Liver (tissue), 9 donors: ENCODE measurements around the gene KLKB1. TPM values are rescaled to one million over a fixed set of nuclear protein-coding genes. Genes with fewer than 3 reads are reported as not detected.

ENCODE experiments used
- DNase-seq: peaks from one replicate; pipeline ENCODE4 v3.0.0-alpha.2; 2017; ENCODE audit warnings: low spot score
- H3K27ac ChIP-seq, 2 donors: one replicate each; pipeline ENCODE4 v1.7.0; 2013; ENCODE audit warnings: inconsistent platforms in 2 of 2, low read length in 2 of 2, control low read depth in 1 of 2, low read depth in 1 of 2, mild to moderate bottlenecking in 1 of 2
- H3K27me3 ChIP-seq, 4 donors: one replicate each; pipeline versions ENCODE4 v1.6.1 to v1.7.0; 2013; ENCODE audit warnings: low read length in 3 of 4, inconsistent platforms in 1 of 4, mild to moderate bottlenecking in 1 of 4, moderate library complexity in 1 of 4; ENCODE audit not compliant: control insufficient read depth in 4 of 4, insufficient read depth in 4 of 4
- H3K36me3 ChIP-seq, 4 donors: one replicate each; pipeline versions ENCODE4 v1.6.1 to v1.7.0; 2013; ENCODE audit warnings: low read length in 3 of 4, mild to moderate bottlenecking in 3 of 4, low read depth in 1 of 4, moderate library complexity in 1 of 4; ENCODE audit not compliant: control insufficient read depth in 4 of 4, insufficient read depth in 3 of 4
- H3K4me1 ChIP-seq, 4 donors: one replicate each; pipeline versions ENCODE4 v1.6.1 to v1.7.0; 2013; ENCODE audit warnings: low read length in 3 of 4, mild to moderate bottlenecking in 3 of 4, moderate library complexity in 1 of 4; ENCODE audit not compliant: control insufficient read depth in 4 of 4, insufficient read depth in 4 of 4
- H3K4me3 ChIP-seq, 3 donors: one replicate each; pipeline versions ENCODE4 v1.6.1 to v1.7.0; 2013; ENCODE audit warnings: low read length in 3 of 3, control low read depth in 1 of 3, low read depth in 1 of 3, mild to moderate bottlenecking in 1 of 3
- H3K9ac ChIP-seq, 2 donors: one replicate each; pipeline ENCODE4 v1.7.0; 2013; ENCODE audit warnings: low read length in 2 of 2, mild to moderate bottlenecking in 2 of 2, moderate library complexity in 2 of 2, control low read depth in 1 of 2, low read depth in 1 of 2
- H3K9me3 ChIP-seq, 4 donors: one replicate each; pipeline versions ENCODE4 v1.6.1 to v1.7.0; 2013; ENCODE audit warnings: low read length in 3 of 4; ENCODE audit not compliant: control insufficient read depth in 4 of 4
- EGR1 ChIP-seq, 2 donors: IDR thresholded peaks; 2 replicates each; pipeline ENCODE4 v1.6.1; 2016 to 2018; ENCODE audit warnings: antibody characterized with exemption in 2 of 2, low read depth in 2 of 2
- FOXA1 ChIP-seq: IDR thresholded peaks from 2 replicates; pipeline ENCODE4 v1.6.1; 2016; ENCODE audit warnings: antibody characterized with exemption
- FOXA2 ChIP-seq: IDR thresholded peaks from 2 replicates; pipeline ENCODE4 v1.6.1; 2016; ENCODE audit warnings: antibody characterized with exemption
- GABPA ChIP-seq, 2 donors: IDR thresholded peaks in 1 of 2; conservative IDR thresholded peaks in 1 of 2; 2 replicates each; pipeline ENCODE4 v1.6.1; 2016; ENCODE audit warnings: antibody characterized with exemption in 2 of 2, mild to moderate bottlenecking in 1 of 2, moderate library complexity in 1 of 2
- HNF4A ChIP-seq, 2 donors: conservative IDR thresholded peaks; 2 replicates each; pipeline ENCODE4 v1.6.1; 2016; ENCODE audit warnings: antibody characterized with exemption in 2 of 2, mild to moderate bottlenecking in 2 of 2
- HNF4G ChIP-seq: IDR thresholded peaks from 2 replicates; pipeline ENCODE4 v1.6.1; 2016; ENCODE audit warnings: antibody characterized with exemption
- JUND ChIP-seq, 2 donors: IDR thresholded peaks; 2 replicates each; pipeline ENCODE4 v1.6.1; 2016; ENCODE audit warnings: antibody characterized with exemption in 2 of 2
- NR2F2 ChIP-seq: IDR thresholded peaks from 2 replicates; pipeline ENCODE4 v1.6.1; 2016; ENCODE audit warnings: antibody characterized with exemption
- RAD21 ChIP-seq, 2 donors: IDR thresholded peaks; 2 replicates each; pipeline ENCODE4 v1.6.1; 2016; ENCODE audit warnings: antibody characterized with exemption in 2 of 2, mild to moderate bottlenecking in 2 of 2
- RXRA ChIP-seq, 2 donors: IDR thresholded peaks; 2 replicates each; pipeline ENCODE4 v1.6.1; 2017 to 2018; ENCODE audit warnings: antibody characterized with exemption in 2 of 2, mild to moderate bottlenecking in 1 of 2
- SP1 ChIP-seq: IDR thresholded peaks from 2 replicates; pipeline ENCODE4 v1.6.1; 2018; ENCODE audit warnings: antibody characterized with exemption, mild to moderate bottlenecking
- TAF1 ChIP-seq: conservative IDR thresholded peaks from 2 replicates; pipeline ENCODE4 v1.6.1; 2016; ENCODE audit warnings: antibody characterized with exemption, mild to moderate bottlenecking
- YY1 ChIP-seq: IDR thresholded peaks from 2 replicates; pipeline ENCODE4 v1.6.1; 2016; ENCODE audit warnings: antibody characterized with exemption, mild to moderate bottlenecking
- WGBS: extraction: QIAGEN DNeasy Blood & Tissue Kit; methylation state at CpG from one replicate; pipeline ENCODE4 v1.1.7; 2013; 5-methylcytosine and 5-hydroxymethylcytosine counted together
- polyA plus RNA-seq, 2 donors: library from polyadenylated mRNA; stranded (reverse) in 1 of 2; unstranded in 1 of 2; fragments of 200-250 nt in 1 of 2; fragments of >200 nt in 1 of 2; fragmentation: Nextera tagmentation in 1 of 2; extraction: Ambion mirVana in 1 of 2; gene quantifications; one replicate each; pipeline versions ENCODE4 v1.2.1 to v1.2.3, GENCODE V29; 2013 to 2015
- total RNA-seq, 2 donors: library from RNA; depleted of rRNA; stranded (reverse); fragments of >200 nt; gene quantifications; one replicate each; pipeline ENCODE4 v1.2.3, GENCODE V29; 2014
- TF ChIP-seq, protein P1 (sequence below): IDR thresholded peaks from 2 replicates; pipeline ENCODE4 v1.6.1; 2016; ENCODE audit warnings: antibody characterized with exemption
- TF ChIP-seq, protein P2 (sequence below): IDR thresholded peaks from 2 replicates; pipeline ENCODE4 v1.6.1; 2016; ENCODE audit warnings: antibody characterized with exemption
- TF ChIP-seq, protein P3 (sequence below): fragments of 150-350 bp; IDR thresholded peaks from 2 replicates; pipeline ENCODE4 v1.5.1; 2017; ENCODE audit warnings: improper control_type of control experiment, low read depth, low read length; ENCODE audit not compliant: missing input control
- TF ChIP-seq, protein P4 (sequence below): IDR thresholded peaks from 2 replicates; pipeline ENCODE4 v1.6.1; 2016; ENCODE audit warnings: antibody characterized with exemption, mild to moderate bottlenecking
- TF ChIP-seq, protein P5 (sequence below): IDR thresholded peaks from 2 replicates; pipeline ENCODE4 v1.6.1; 2016; ENCODE audit warnings: antibody characterized with exemption
- donor health status: healthy.
- donor health status: healthy.
- donor health status: healthy.
- donor health status: healthy.
- donor health status: healthy.

KLKB1 gene
- total and polyA plus RNA-seq, 4 donors: 36.5 to 78.9 (median 60.2) TPM

DNA sequence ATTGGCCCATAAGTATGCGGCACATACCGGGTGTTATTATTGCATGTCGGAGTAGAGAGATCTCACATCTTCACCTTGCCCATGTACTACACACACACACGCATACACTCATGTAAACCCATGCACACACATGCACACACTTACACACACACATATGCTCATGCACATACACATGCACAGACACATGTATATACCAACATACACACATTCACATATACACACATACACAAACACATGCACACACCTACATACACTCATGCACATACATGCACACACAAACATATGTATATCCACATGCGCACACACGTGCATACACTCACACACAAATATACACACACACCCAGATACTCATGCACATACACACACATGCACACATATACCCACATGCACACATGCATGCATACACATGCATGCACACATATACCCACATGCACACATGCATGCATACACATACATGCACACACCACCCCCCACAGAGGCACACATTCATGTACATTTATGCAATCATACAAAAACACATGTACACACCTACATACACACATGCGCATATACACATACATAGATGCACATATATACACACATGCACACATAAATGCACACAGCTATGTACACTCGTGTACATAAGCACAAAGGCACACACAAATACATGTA, 24.7 kb upstream of the KLKB1 start:
- H3K4me3 ChIP-seq: no peak overlapping the region
- H3K9ac ChIP-seq: no peak overlapping the region
- H3K27ac ChIP-seq: no peak overlapping the region
- TF ChIP-seq YY1: no peak
- H3K27me3 ChIP-seq: no peaks in the 10 kb centered on the region
- peaks cover 0 to 3% (median 0%) of the 10 kb centered on the region in 4 donors for H3K4me1 ChIP-seq
- no peaks in the 10 kb centered on the region for H3K9me3 ChIP-seq
- DNase-seq: no peak
- WGBS: 95% methylated on average over 8 of the region's 8 CpGs
- H3K36me3 ChIP-seq: peaks cover 0 to 41% (median 30%) of the 10 kb centered on the region in 4 donors

DNA sequence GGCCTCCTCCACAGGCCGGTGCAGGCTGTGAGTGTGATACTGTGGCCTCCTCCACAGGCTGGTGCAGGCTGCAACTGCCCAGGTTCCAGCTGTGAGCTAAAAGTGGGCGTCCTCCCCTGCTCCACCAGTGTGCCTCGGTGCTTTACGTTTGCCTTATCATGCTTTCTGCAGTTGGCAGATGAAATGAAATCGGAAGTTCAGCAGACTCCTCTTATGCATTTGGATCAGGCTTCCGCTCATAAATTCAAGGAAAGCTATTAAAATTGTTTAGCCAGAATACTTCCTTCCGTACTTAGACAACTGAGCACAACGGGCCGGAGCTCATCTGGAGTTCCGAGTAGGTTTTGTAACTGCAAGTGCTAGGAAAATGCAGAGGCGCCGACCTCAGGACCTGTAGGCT, 23.9 kb upstream of the KLKB1 start:
- Histone ChIP-seq H3K4me3 (no peak overlapping the region), H3K9me3 (no peaks in the 10 kb centered on the region), H3K4me1 (peaks cover 0 to 3% (median 0%) of the 10 kb centered on the region in 4 donors), H3K27ac (no peak overlapping the region), H3K27me3 (no peaks in the 10 kb centered on the region), H3K36me3 (peaks cover 0 to 38% (median 31%) of the 10 kb centered on the region in 4 donors), H3K9ac (no peak overlapping the region)
- 77% methylated on average over 12 of the region's 12 CpGs for WGBS
- TF ChIP-seq JUND (IDR thresholded peaks at IDR 0.05) (no peak), HNF4G (no peak), RXRA (IDR thresholded peaks at IDR 0.05) (no peak), HNF4A (conservative IDR thresholded peaks at IDR 0.05) (no peak), FOXA2 (no peak), FOXA1 (no peak), RAD21 (IDR thresholded peaks at IDR 0.05) (no peak), GABPA (IDR thresholded peaks at IDR 0.05 in 1 of 2, conservative IDR thresholded peaks at IDR 0.05 in 1 of 2) (no peak), SP1 (no peak), TAF1 (no peak), EGR1 (IDR thresholded peaks at IDR 0.05; ENCODE audit: low read depth in 2 of 2) (no peak), NR2F2 (no peak), YY1 (no peak)
- TF ChIP-seq, protein P1, sequence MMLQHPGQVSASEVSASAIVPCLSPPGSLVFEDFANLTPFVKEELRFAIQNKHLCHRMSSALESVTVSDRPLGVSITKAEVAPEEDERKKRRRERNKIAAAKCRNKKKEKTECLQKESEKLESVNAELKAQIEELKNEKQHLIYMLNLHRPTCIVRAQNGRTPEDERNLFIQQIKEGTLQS: no peak
- TF ChIP-seq, protein P2, sequence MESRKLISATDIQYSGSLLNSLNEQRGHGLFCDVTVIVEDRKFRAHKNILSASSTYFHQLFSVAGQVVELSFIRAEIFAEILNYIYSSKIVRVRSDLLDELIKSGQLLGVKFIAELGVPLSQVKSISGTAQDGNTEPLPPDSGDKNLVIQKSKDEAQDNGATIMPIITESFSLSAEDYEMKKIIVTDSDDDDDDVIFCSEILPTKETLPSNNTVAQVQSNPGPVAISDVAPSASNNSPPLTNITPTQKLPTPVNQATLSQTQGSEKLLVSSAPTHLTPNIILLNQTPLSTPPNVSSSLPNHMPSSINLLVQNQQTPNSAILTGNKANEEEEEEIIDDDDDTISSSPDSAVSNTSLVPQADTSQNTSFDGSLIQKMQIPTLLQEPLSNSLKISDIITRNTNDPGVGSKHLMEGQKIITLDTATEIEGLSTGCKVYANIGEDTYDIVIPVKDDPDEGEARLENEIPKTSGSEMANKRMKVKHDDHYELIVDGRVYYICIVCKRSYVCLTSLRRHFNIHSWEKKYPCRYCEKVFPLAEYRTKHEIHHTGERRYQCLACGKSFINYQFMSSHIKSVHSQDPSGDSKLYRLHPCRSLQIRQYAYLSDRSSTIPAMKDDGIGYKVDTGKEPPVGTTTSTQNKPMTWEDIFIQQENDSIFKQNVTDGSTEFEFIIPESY: no peak
- TF ChIP-seq, protein P3, sequence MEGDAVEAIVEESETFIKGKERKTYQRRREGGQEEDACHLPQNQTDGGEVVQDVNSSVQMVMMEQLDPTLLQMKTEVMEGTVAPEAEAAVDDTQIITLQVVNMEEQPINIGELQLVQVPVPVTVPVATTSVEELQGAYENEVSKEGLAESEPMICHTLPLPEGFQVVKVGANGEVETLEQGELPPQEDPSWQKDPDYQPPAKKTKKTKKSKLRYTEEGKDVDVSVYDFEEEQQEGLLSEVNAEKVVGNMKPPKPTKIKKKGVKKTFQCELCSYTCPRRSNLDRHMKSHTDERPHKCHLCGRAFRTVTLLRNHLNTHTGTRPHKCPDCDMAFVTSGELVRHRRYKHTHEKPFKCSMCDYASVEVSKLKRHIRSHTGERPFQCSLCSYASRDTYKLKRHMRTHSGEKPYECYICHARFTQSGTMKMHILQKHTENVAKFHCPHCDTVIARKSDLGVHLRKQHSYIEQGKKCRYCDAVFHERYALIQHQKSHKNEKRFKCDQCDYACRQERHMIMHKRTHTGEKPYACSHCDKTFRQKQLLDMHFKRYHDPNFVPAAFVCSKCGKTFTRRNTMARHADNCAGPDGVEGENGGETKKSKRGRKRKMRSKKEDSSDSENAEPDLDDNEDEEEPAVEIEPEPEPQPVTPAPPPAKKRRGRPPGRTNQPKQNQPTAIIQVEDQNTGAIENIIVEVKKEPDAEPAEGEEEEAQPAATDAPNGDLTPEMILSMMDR: no peak
- TF ChIP-seq, protein P4, sequence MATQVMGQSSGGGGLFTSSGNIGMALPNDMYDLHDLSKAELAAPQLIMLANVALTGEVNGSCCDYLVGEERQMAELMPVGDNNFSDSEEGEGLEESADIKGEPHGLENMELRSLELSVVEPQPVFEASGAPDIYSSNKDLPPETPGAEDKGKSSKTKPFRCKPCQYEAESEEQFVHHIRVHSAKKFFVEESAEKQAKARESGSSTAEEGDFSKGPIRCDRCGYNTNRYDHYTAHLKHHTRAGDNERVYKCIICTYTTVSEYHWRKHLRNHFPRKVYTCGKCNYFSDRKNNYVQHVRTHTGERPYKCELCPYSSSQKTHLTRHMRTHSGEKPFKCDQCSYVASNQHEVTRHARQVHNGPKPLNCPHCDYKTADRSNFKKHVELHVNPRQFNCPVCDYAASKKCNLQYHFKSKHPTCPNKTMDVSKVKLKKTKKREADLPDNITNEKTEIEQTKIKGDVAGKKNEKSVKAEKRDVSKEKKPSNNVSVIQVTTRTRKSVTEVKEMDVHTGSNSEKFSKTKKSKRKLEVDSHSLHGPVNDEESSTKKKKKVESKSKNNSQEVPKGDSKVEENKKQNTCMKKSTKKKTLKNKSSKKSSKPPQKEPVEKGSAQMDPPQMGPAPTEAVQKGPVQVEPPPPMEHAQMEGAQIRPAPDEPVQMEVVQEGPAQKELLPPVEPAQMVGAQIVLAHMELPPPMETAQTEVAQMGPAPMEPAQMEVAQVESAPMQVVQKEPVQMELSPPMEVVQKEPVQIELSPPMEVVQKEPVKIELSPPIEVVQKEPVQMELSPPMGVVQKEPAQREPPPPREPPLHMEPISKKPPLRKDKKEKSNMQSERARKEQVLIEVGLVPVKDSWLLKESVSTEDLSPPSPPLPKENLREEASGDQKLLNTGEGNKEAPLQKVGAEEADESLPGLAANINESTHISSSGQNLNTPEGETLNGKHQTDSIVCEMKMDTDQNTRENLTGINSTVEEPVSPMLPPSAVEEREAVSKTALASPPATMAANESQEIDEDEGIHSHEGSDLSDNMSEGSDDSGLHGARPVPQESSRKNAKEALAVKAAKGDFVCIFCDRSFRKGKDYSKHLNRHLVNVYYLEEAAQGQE: no peak
- TF ChIP-seq, protein P5, sequence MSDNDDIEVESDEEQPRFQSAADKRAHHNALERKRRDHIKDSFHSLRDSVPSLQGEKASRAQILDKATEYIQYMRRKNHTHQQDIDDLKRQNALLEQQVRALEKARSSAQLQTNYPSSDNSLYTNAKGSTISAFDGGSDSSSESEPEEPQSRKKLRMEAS: no peak
- DNase-seq: no peak
